Measurements from ENCODE around the gene CLTB. TPM values are rescaled to one million over a fixed set of nuclear protein-coding genes. Genes with fewer than 3 reads are reported as not detected.

Gene CLTB
- total and polyA plus RNA-seq, 2 donors (not counting 1 experiment from before 2014, with no cell fraction given): 29.9 to 41.7 TPM

DNA sequence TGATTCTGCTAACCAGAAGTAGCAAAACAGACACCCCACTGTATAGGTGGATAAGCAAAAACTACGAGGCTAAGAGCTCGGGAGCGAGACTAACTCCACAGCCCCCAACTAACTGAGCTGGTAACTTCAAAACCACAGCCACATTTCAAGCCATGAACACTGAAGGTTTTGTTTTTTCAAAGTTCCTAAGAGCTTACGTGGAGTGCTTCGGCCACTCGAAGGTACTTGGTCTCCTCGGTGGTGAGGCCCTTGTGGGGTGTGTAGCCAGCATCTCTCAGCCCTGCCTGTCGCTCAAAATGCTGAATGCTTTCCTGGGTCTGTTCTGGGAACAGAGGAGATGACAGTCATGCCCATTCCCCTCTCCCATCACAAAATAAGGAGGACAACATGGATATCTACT, 65.9 kb downstream of the CLTB start:
- Mint-ChIP-seq H3K9me3 (ENCODE audit: insufficient read depth) (no peaks in the 10 kb centered on the region), H3K4me1 (peaks cover 3% of the 10 kb centered on the region), H3K4me3 (no peak overlapping the region), H3K27ac (no peak overlapping the region), H3K27me3 (no peaks in the 10 kb centered on the region)
- intact Hi-C loops (cut with micrococcal nuclease): no loop called here
- Histone ChIP-seq H3K4me3 (ENCODE audit: control extremely low read depth in 1 of 5, extremely low read depth in 1 of 5, insufficient read depth in 1 of 5, low read depth in 2 of 5, low read length in 4 of 5) (no peak overlapping the region), H3K9ac (ENCODE audit: low read length) (no peak overlapping the region), H2AFZ (ENCODE audit: insufficient read depth, low read depth, low read length, poor library complexity, severe bottlenecking) (no peak overlapping the region), H3K4me2 (replicated peaks; ENCODE audit: low read depth, low read length, poor library complexity, severe bottlenecking) (no peak overlapping the region), H3K36me3 (replicated peaks in 1 of 2; ENCODE audit: control extremely low read depth in 1 of 2, control insufficient read depth in 1 of 2, extremely low read depth in 1 of 2, insufficient read depth in 2 of 2, low read length in 1 of 2) (peaks cover 0 to 88% of the 10 kb centered on the region in 2 experiments), H3K4me1 (ENCODE audit: control insufficient read depth in 2 of 2, insufficient read depth in 2 of 2, low read length in 2 of 2) (no peaks in the 10 kb centered on the region), H3K27ac (ENCODE audit: low read length in 2 of 2) (no peak overlapping the region), H3K79me2 (ENCODE audit: control insufficient read depth, insufficient read depth, low read length) (peaks cover 34% of the 10 kb centered on the region), H3K27me3 (replicated peaks in 1 of 4; ENCODE audit: control extremely low read depth in 1 of 4, control insufficient read depth in 3 of 4, insufficient read depth in 4 of 4, low read length in 3 of 4) (no peaks in the 10 kb centered on the region), H3K9me3 (ENCODE audit: control extremely low read depth in 1 of 3, control insufficient read depth in 2 of 3, insufficient read depth in 1 of 3, low read length in 2 of 3) (no peaks in the 10 kb centered on the region), H4K20me1 (ENCODE audit: control insufficient read depth, insufficient read depth, low read length, poor library complexity, severe bottlenecking) (peaks cover 53% of the 10 kb centered on the region)
- CTCF ChIA-PET: no interaction called here
- TF ChIP-seq, protein P1, sequence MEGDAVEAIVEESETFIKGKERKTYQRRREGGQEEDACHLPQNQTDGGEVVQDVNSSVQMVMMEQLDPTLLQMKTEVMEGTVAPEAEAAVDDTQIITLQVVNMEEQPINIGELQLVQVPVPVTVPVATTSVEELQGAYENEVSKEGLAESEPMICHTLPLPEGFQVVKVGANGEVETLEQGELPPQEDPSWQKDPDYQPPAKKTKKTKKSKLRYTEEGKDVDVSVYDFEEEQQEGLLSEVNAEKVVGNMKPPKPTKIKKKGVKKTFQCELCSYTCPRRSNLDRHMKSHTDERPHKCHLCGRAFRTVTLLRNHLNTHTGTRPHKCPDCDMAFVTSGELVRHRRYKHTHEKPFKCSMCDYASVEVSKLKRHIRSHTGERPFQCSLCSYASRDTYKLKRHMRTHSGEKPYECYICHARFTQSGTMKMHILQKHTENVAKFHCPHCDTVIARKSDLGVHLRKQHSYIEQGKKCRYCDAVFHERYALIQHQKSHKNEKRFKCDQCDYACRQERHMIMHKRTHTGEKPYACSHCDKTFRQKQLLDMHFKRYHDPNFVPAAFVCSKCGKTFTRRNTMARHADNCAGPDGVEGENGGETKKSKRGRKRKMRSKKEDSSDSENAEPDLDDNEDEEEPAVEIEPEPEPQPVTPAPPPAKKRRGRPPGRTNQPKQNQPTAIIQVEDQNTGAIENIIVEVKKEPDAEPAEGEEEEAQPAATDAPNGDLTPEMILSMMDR (IDR thresholded peaks at IDR 0.05): no peak
- TF ChIP-seq EZH2 (IDR thresholded peaks at IDR 0.05; ENCODE audit: borderline replicate concordance, insufficient read depth, low read depth, low read length, poor library complexity, severe bottlenecking): no peak
- WGBS (ENCODE audit: insufficient coverage): 100% methylated on average over 8 of the region's 8 CpGs
- no peak for DNase-seq
- no peak for ATAC-seq (ENCODE audit: low read depth)
- POLR2A ChIA-PET: no interaction called here

DNA sequence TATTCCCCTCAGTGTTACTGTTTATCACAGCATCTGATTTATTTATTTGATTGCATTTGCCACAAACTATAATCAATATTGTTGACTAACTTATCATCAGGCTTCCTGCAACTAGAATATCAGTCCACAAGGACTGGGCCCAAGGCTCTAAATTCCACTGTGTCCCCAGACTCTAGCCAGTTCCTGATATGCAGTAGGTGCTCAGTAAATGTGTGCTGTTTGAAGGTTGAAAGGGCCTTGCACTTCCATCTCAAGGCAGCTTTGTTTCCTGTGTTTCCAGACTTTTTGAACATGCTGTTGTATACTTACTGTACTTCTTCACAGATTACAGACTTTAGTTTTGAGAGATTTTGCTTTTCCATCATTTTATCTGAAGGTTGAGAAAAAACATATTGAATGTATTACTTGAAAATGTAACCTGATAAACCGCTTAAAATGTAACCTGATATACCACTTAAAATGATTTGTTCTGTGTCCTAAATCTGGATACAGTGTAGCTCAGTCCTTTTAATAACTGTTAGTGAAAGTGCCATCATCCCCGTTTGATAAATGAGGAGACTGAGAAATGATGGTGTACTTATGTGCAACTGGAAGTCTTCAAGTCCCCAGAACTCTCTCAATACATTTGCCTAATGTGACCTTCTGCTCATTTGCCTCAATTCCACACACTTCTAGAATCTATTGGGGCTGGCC, 73.4 kb downstream of the CLTB start:
- no peaks in the 10 kb centered on the region for H3K9me3 Mint-ChIP-seq (ENCODE audit: insufficient read depth)
- H3K27me3 Mint-ChIP-seq: no peaks in the 10 kb centered on the region
- Histone ChIP-seq H3K4me1 (ENCODE audit: control insufficient read depth in 2 of 2, insufficient read depth in 2 of 2, low read length in 2 of 2) (no peaks in the 10 kb centered on the region), H3K36me3 (replicated peaks in 1 of 2; ENCODE audit: control extremely low read depth in 1 of 2, control insufficient read depth in 1 of 2, extremely low read depth in 1 of 2, insufficient read depth in 2 of 2, low read length in 1 of 2) (peaks cover 0 to 57% of the 10 kb centered on the region in 2 experiments), H3K27ac (ENCODE audit: low read length in 2 of 2) (no peak overlapping the region), H4K20me1 (ENCODE audit: control insufficient read depth, insufficient read depth, low read length, poor library complexity, severe bottlenecking) (no peaks in the 10 kb centered on the region), H2AFZ (ENCODE audit: insufficient read depth, low read depth, low read length, poor library complexity, severe bottlenecking) (no peak overlapping the region), H3K27me3 (replicated peaks in 1 of 4; ENCODE audit: control extremely low read depth in 1 of 4, control insufficient read depth in 3 of 4, insufficient read depth in 4 of 4, low read length in 3 of 4) (no peaks in the 10 kb centered on the region), H3K79me2 (ENCODE audit: control insufficient read depth, insufficient read depth, low read length) (no peaks in the 10 kb centered on the region), H3K9ac (ENCODE audit: low read length) (no peak overlapping the region), H3K4me3 (ENCODE audit: control extremely low read depth in 1 of 5, extremely low read depth in 1 of 5, insufficient read depth in 1 of 5, low read depth in 2 of 5, low read length in 4 of 5) (no peak overlapping the region), H3K9me3 (ENCODE audit: control extremely low read depth in 1 of 3, control insufficient read depth in 2 of 3, insufficient read depth in 1 of 3, low read length in 2 of 3) (no peaks in the 10 kb centered on the region), H3K4me2 (replicated peaks; ENCODE audit: low read depth, low read length, poor library complexity, severe bottlenecking) (no peak overlapping the region)
- WGBS (ENCODE audit: insufficient coverage): no CpG with 5 or more reads among the region's 2 CpGs
- no peaks in the 10 kb centered on the region for H3K4me1 Mint-ChIP-seq
- CTCF ChIA-PET: no interaction called here
- POLR2A ChIA-PET: no interaction called here
- H3K4me3 Mint-ChIP-seq: no peak overlapping the region
- intact Hi-C loops (cut with micrococcal nuclease): no loop called here
- ATAC-seq (ENCODE audit: low read depth) (no peak), DNase-seq (no peak)
- TF ChIP-seq EZH2 (IDR thresholded peaks at IDR 0.05; ENCODE audit: borderline replicate concordance, insufficient read depth, low read depth, low read length, poor library complexity, severe bottlenecking): no peak
- TF ChIP-seq, protein P1 (IDR thresholded peaks at IDR 0.05): no peak
- H3K27ac Mint-ChIP-seq: no peak overlapping the region

Data from B cell (primary cell).